ENCODE data around the gene NTRK3. TPM values are rescaled to one million over a fixed set of nuclear protein-coding genes. Genes with fewer than 3 reads are reported as not detected.
A peak's percentile ranks its signal among the peaks of the same experiment; 100 is the strongest.

NTRK3 gene
- total and polyA plus RNA-seq, 2 of the 8 experiments (the other 6 are each of a cell fraction or from before 2014, with no cell fraction given): 4.5 to 6.8 TPM

DNA sequence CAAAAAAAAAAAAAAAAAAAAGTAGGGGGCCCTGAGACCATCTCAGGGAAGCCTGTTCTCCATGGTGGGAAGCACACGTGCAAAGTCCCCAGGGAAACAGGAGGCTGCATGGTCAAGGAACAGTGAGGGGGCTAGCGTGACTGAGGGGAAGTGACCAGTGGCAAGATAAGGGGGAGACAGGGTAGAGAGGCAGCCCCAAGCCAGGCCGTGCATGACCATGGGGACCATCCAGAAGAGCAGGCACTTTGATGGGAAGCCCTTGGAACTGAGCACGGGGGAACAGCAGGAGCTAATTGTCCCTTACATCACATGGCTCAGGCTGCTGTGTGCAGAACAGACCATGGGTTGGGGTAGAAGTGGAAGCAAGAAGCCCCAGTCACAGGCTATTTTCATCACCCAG lies 196.2 kb downstream of the NTRK3 start:
- Histone ChIP-seq H3K18ac (ENCODE audit: extremely low read depth, low read length) (no peak overlapping the region), H3K9ac (replicated peaks in 1 of 4; ENCODE audit: extremely low read depth in 1 of 4, low read depth in 3 of 4, low read length in 3 of 4) (no peak overlapping the region), H2BK20ac (ENCODE audit: low read length) (no peak overlapping the region), H3K14ac (ENCODE audit: insufficient read length) (no peak overlapping the region), H2BK15ac (ENCODE audit: low read length) (no peak overlapping the region), H3K23me2 (ENCODE audit: low read depth, low read length) (no peaks in the 10 kb centered on the region), H3K4me1 (replicated peaks in 1 of 4; ENCODE audit: control insufficient read depth in 3 of 4, insufficient read depth in 4 of 4, low read length in 3 of 4) (no peaks in the 10 kb centered on the region), H3K79me2 (ENCODE audit: control insufficient read depth in 1 of 2, insufficient read depth in 2 of 2, low read length in 2 of 2) (no peaks in the 10 kb centered on the region), H2BK5ac (ENCODE audit: low read depth, low read length) (no peak overlapping the region), H3K4me3 (ENCODE audit: extremely low read depth in 1 of 4, insufficient read depth in 2 of 4, low read depth in 3 of 4, low read length in 4 of 4) (no peak overlapping the region), H3K79me1 (ENCODE audit: low read depth, low read length) (no peaks in the 10 kb centered on the region), H3K4me2 (ENCODE audit: insufficient read depth in 1 of 2, low read depth in 2 of 2, low read length in 2 of 2) (no peak overlapping the region), H2AK5ac (ENCODE audit: low read depth, low read length) (no peak overlapping the region), H2AFZ (ENCODE audit: low read length) (no peak overlapping the region), H3K23ac (ENCODE audit: insufficient read length) (no peak overlapping the region), H4K5ac (ENCODE audit: insufficient read length, low read depth, low read length) (no peak overlapping the region), H4K20me1 (replicated peaks in 1 of 2; ENCODE audit: control insufficient read depth in 1 of 2, insufficient read depth in 2 of 2, low read length in 2 of 2) (no peaks in the 10 kb centered on the region), H2BK120ac (replicated peaks; ENCODE audit: low read depth, low read length) (no peak overlapping the region), H3K36me3 (ENCODE audit: control insufficient read depth in 2 of 4, insufficient read depth in 4 of 4, low read length in 3 of 4) (no peaks in the 10 kb centered on the region), H2BK12ac (ENCODE audit: low read depth, low read length) (0 out of 2 replicates have a peak overlapping the region, but pooled peaks have one; percentile 56), H3K27me3 (replicated peaks in 1 of 4; ENCODE audit: control insufficient read depth in 3 of 4, extremely low read depth in 1 of 4, insufficient read depth in 3 of 4, low read length in 3 of 4) (no peaks in the 10 kb centered on the region), H3K4ac (replicated peaks; ENCODE audit: insufficient read length, low read depth, low read length) (no peak overlapping the region), H4K91ac (replicated peaks; ENCODE audit: insufficient read length, low read length) (no peak overlapping the region), H3K9me3 (ENCODE audit: insufficient read depth in 2 of 2, low read depth in 1 of 2, low read length in 1 of 2) (no peaks in the 10 kb centered on the region), H3K27ac (ENCODE audit: low read depth, low read length) (no peak overlapping the region), H4K8ac (ENCODE audit: extremely low read depth, insufficient read depth, low read length) (peak overlapping the region; percentile 53; the same call in 1 of the 2 replicates), H3K56ac (replicated peaks; ENCODE audit: insufficient read length, low read depth, low read length) (no peak overlapping the region)
- CTCF ChIA-PET (ENCODE audit: partially characterized antibody): interaction anchor here (0.8 kb wide), 1 partner anchor 9 kb away, joined by 4 read pairs; no protein-coding TSS in a partner anchor
- DNase-seq (ENCODE audit: low read depth in 1 of 2, low spot score in 2 of 2) (no peak), FAIRE-seq (no peak)
- POLR2A ChIA-PET (ENCODE audit: partially characterized antibody): no interaction called here
- WGBS, 2 experiments (ENCODE audit: extremely low coverage in 1 of 2, insufficient coverage in 1 of 2, insufficient read length in 1 of 2, insufficient replicate concordance in 2 of 2, low coverage in 1 of 2, low lambda C conversion rate in 2 of 2, missing lambda C conversion rate in 1 of 2): 92% methylated on average over 4 of the region's 4 CpGs; no CpG with 5 or more reads in 1 of the 2 experiments
- TF ChIP-seq CREB1 (IDR thresholded peaks at IDR 0.05): no peak
